ENCODE results near the gene UNC5B.

Gene UNC5B

GRCh38 chr10:71282323-71282680, 69.9 kb downstream of the UNC5B start:
- no peak for TF ChIP-seq EZH2 (optimal IDR thresholded peaks at IDR 0.05; ENCODE audit: low read depth, low read length)
- TF ChIP-seq, protein P1, sequence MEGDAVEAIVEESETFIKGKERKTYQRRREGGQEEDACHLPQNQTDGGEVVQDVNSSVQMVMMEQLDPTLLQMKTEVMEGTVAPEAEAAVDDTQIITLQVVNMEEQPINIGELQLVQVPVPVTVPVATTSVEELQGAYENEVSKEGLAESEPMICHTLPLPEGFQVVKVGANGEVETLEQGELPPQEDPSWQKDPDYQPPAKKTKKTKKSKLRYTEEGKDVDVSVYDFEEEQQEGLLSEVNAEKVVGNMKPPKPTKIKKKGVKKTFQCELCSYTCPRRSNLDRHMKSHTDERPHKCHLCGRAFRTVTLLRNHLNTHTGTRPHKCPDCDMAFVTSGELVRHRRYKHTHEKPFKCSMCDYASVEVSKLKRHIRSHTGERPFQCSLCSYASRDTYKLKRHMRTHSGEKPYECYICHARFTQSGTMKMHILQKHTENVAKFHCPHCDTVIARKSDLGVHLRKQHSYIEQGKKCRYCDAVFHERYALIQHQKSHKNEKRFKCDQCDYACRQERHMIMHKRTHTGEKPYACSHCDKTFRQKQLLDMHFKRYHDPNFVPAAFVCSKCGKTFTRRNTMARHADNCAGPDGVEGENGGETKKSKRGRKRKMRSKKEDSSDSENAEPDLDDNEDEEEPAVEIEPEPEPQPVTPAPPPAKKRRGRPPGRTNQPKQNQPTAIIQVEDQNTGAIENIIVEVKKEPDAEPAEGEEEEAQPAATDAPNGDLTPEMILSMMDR (IDR thresholded peaks at IDR 0.05; ENCODE audit: low read length): no peak
- TF ChIP-seq EZH2phosphoT487 (IDR thresholded peaks at IDR 0.05; ENCODE audit: low read length): no peak
- no peaks in the 10 kb centered on the region for H4K20me1 ChIP-seq (ENCODE audit: insufficient read depth, low read length)
- H3K79me2 ChIP-seq (ENCODE audit: low read length): no peaks in the 10 kb centered on the region
- no peaks in the 10 kb centered on the region for H3K9me2 ChIP-seq (replicated peaks; ENCODE audit: insufficient read depth, low read length)
- no peak overlapping the region for H3K4me2 ChIP-seq (ENCODE audit: low read depth, low read length)
- no peaks in the 10 kb centered on the region for H3F3A ChIP-seq (ENCODE audit: insufficient read depth, low read length)
- H3K27ac ChIP-seq (ENCODE audit: low read length): no peak overlapping the region
- no peak for DNase-seq
- H2AFZ ChIP-seq (ENCODE audit: low read length): no peak overlapping the region
- no peaks in the 10 kb centered on the region; the same call in 1 of the 2 replicates for H3K4me1 ChIP-seq (ENCODE audit: low read length)
- no peak overlapping the region for H3K9ac ChIP-seq (ENCODE audit: low read length)
- no peak overlapping the region for H3K4me3 ChIP-seq (ENCODE audit: low read length)
- peaks cover 22% of the 10 kb centered on the region for H3K27me3 ChIP-seq (replicated peaks; ENCODE audit: insufficient read depth, low read length)
- no peaks in the 10 kb centered on the region for H3K36me3 ChIP-seq (replicated peaks; ENCODE audit: insufficient read depth, low read length)
- H3K9me3 ChIP-seq (replicated peaks; ENCODE audit: insufficient read depth, low read length): no peaks in the 10 kb centered on the region

GRCh38 chr10:71283410-71283809, 71.0 kb downstream of the UNC5B start:
- H3K79me2 ChIP-seq (ENCODE audit: low read length): no peaks in the 10 kb centered on the region
- H3K27me3 ChIP-seq (replicated peaks; ENCODE audit: insufficient read depth, low read length): peaks cover 33% of the 10 kb centered on the region
- H3K36me3 ChIP-seq (replicated peaks; ENCODE audit: insufficient read depth, low read length): no peaks in the 10 kb centered on the region
- no peak for TF ChIP-seq EZH2phosphoT487 (IDR thresholded peaks at IDR 0.05; ENCODE audit: low read length)
- TF ChIP-seq EZH2 (optimal IDR thresholded peaks at IDR 0.05; ENCODE audit: low read depth, low read length): no peak
- TF ChIP-seq, protein P1 (IDR thresholded peaks at IDR 0.05; ENCODE audit: low read length): no peak
- H3K4me2 ChIP-seq (ENCODE audit: low read depth, low read length): no peak overlapping the region
- no peak overlapping the region for H2AFZ ChIP-seq (ENCODE audit: low read length)
- H3K4me1 ChIP-seq (ENCODE audit: low read length): no peaks in the 10 kb centered on the region; the same call in 1 of the 2 replicates
- H4K20me1 ChIP-seq (ENCODE audit: insufficient read depth, low read length): no peaks in the 10 kb centered on the region
- H3K9me3 ChIP-seq (replicated peaks; ENCODE audit: insufficient read depth, low read length): no peaks in the 10 kb centered on the region
- H3K4me3 ChIP-seq (ENCODE audit: low read length): no peak overlapping the region
- H3K9ac ChIP-seq (ENCODE audit: low read length): no peak overlapping the region
- H3K9me2 ChIP-seq (replicated peaks; ENCODE audit: insufficient read depth, low read length): no peaks in the 10 kb centered on the region
- DNase-seq: no peak
- no peaks in the 10 kb centered on the region for H3F3A ChIP-seq (ENCODE audit: insufficient read depth, low read length)
- H3K27ac ChIP-seq (ENCODE audit: low read length): no peak overlapping the region

DNA sequence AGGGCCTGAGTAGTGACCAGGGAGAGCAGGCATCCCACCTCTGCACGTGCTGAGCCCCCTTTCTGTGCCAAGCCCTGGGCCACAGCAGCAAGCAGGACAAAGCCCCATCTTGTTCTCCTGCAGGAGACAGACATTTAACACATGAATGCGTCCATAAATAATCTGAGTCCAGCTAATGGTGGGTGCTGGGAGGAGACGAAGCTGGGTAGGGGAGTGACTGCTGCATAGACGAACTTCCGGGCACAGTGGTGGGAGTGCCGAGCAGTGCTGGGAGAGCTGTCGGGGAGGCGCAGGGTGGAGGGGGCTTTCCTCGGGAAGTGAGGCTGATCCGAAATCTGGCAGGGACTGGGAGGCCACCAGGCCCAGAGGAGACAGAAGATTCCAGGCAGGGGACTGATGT, 71.5 kb downstream of the UNC5B start:
- H3K9me2 ChIP-seq (replicated peaks; ENCODE audit: insufficient read depth, low read length): no peaks in the 10 kb centered on the region
- H3K9ac ChIP-seq (ENCODE audit: low read length): no peak overlapping the region
- H3K4me2 ChIP-seq (ENCODE audit: low read depth, low read length): no peak overlapping the region
- H2AFZ ChIP-seq (ENCODE audit: low read length): no peak overlapping the region
- peaks cover 38% of the 10 kb centered on the region for H3K27me3 ChIP-seq (replicated peaks; ENCODE audit: insufficient read depth, low read length)
- TF ChIP-seq, protein P1 (IDR thresholded peaks at IDR 0.05; ENCODE audit: low read length): no peak
- TF ChIP-seq EZH2 (optimal IDR thresholded peaks at IDR 0.05; ENCODE audit: low read depth, low read length) (no peak), EZH2phosphoT487 (IDR thresholded peaks at IDR 0.05; ENCODE audit: low read length) (no peak)
- no peaks in the 10 kb centered on the region for H3K79me2 ChIP-seq (ENCODE audit: low read length)
- no peaks in the 10 kb centered on the region for H3K9me3 ChIP-seq (replicated peaks; ENCODE audit: insufficient read depth, low read length)
- no peaks in the 10 kb centered on the region for H4K20me1 ChIP-seq (ENCODE audit: insufficient read depth, low read length)
- no peaks in the 10 kb centered on the region; the same call in 1 of the 2 replicates for H3K4me1 ChIP-seq (ENCODE audit: low read length)
- no peak overlapping the region for H3K27ac ChIP-seq (ENCODE audit: low read length)
- DNase-seq: no peak
- H3F3A ChIP-seq (ENCODE audit: insufficient read depth, low read length): no peaks in the 10 kb centered on the region
- H3K36me3 ChIP-seq (replicated peaks; ENCODE audit: insufficient read depth, low read length): no peaks in the 10 kb centered on the region
- no peak overlapping the region for H3K4me3 ChIP-seq (ENCODE audit: low read length)
